GM12878 (cell line): ENCODE measurements around the gene SPRN. TPM values are rescaled to one million over a fixed set of nuclear protein-coding genes. Genes with fewer than 3 reads are reported as not detected.

ENCODE experiments used
- ATAC-seq: fragments of 200-7000 bp; cut with Tn5 transposase; 3 replicates; pipeline ENCODE4 v1.9.1; 2020; ENCODE audit warnings: mild to moderate bottlenecking, moderate library complexity
- BruUV-seq: library from RNA; stranded (reverse); fragments of 400-500 nt; replicated peaks from 2 replicates; lab custom pipeline; 2021; lab: Mats Ljungman, UMichigan
- CTCF ChIA-PET: fragments of 300-600 bp; sonication (Branson Sonifier 250); formaldehyde crosslinking; extraction: SDS; loops from one replicate; lab custom pipeline; 2021; ENCODE audit warnings: inconsistent platforms; lab: Yijun Ruan, JAX
- POLR2A ChIA-PET: fragments of 350-600 bp; formaldehyde crosslinking; extraction: SDS; loops from one replicate; lab custom pipeline; 2021; ENCODE audit warnings: inconsistent platforms; lab: Charles Lee
- RAD21 ChIA-PET: fragments of 300-600 bp; sonication (Branson Sonifier 250); formaldehyde crosslinking; loops from one replicate; lab custom pipeline; 2023; ENCODE audit warnings: antibody characterized with exemption; ENCODE audit not compliant: unreplicated experiment; lab: Charles Lee
- SMC1A ChIA-PET: fragments of 300-600 bp; sonication (Branson Sonifier 250); formaldehyde crosslinking; loops from one replicate; lab custom pipeline; 2023; ENCODE audit not compliant: unreplicated experiment, uncharacterized antibody; lab: Charles Lee
- DNase-seq: peaks from one replicate; pipeline ENCODE4 v3.0.0-alpha.2; 2011; ENCODE audit warnings: low read depth, low spot score
- FAIRE-seq: peaks from 3 replicates; lab custom pipeline; 2011; peaks lifted over from hg19 to GRCh38; lab: Jason Lieb, UNC
- H2AFZ ChIP-seq: 2 replicates; pipeline ENCODE4 v1.6.0; 2011; ENCODE audit warnings: low read depth, low read length, control low read depth; ENCODE audit not compliant: control insufficient read depth
- H3K27ac ChIP-seq: 2 replicates; pipeline ENCODE4 v1.5.1; 2011; ENCODE audit warnings: control low read depth; ENCODE audit not compliant: control insufficient read depth, insufficient read depth
- H3K27me3 ChIP-seq, 2 experiments: replicated peaks in 1 of 2; 2 replicates each; pipeline versions ENCODE4 v1.6.0 to v1.6.1; 2011; ENCODE audit warnings: low read length in 1 of 2; ENCODE audit not compliant: control insufficient read depth in 2 of 2, insufficient read depth in 2 of 2
- H3K36me3 ChIP-seq, 2 experiments: 2 replicates each; pipeline ENCODE4 v1.5.1; 2011; ENCODE audit warnings: low read length in 1 of 2; ENCODE audit not compliant: control insufficient read depth in 2 of 2, insufficient read depth in 2 of 2
- H3K4me1 ChIP-seq: 2 replicates; pipeline ENCODE4 v1.6.1; 2011; ENCODE audit warnings: mild to moderate bottlenecking, low read length, moderate library complexity, mixed read lengths; ENCODE audit not compliant: control insufficient read depth, insufficient read depth
- H3K4me2 ChIP-seq: 2 replicates; pipeline ENCODE4 v1.6.0; 2011; ENCODE audit warnings: control low read depth; ENCODE audit not compliant: control insufficient read depth, insufficient read depth
- H3K4me3 ChIP-seq: fragments of 200-600 bp; sonication (generic); 2 replicates; pipeline ENCODE4 v1.5.1; 2016
- H3K79me2 ChIP-seq: 2 replicates; pipeline ENCODE4 v1.6.0; 2011; ENCODE audit warnings: low read length; ENCODE audit not compliant: control insufficient read depth, insufficient read depth
- H3K9ac ChIP-seq: 2 replicates; pipeline ENCODE4 v1.8.0; 2011; ENCODE audit warnings: low read length, control low read depth, mixed read lengths; ENCODE audit not compliant: control insufficient read depth, insufficient read depth
- H3K9me3 ChIP-seq: replicated peaks from 3 replicates; pipeline ENCODE4 v1.5.1; 2011; ENCODE audit warnings: mild to moderate bottlenecking, low read length; ENCODE audit not compliant: control insufficient read depth, insufficient read depth
- H4K20me1 ChIP-seq: 2 replicates; pipeline ENCODE4 v1.6.0; 2011; ENCODE audit not compliant: control insufficient read depth, insufficient read depth
- E4F1 ChIP-seq: fragments of 450-650 bp; IDR thresholded peaks from 2 replicates; pipeline ENCODE4 v1.6.1; 2018; ENCODE audit warnings: borderline replicate concordance, mild to moderate bottlenecking; ENCODE audit not compliant: partially characterized antibody
- ESRRA ChIP-seq: IDR thresholded peaks from 2 replicates; pipeline ENCODE4 v1.6.1; 2012; ENCODE audit warnings: mild to moderate bottlenecking, low read length, improper control_type of control experiment
- IRF4 ChIP-seq: IDR thresholded peaks from 2 replicates; pipeline ENCODE4 v1.6.1; 2011; ENCODE audit warnings: low read depth, low read length
- MXI1 ChIP-seq: fragments of 150-350 bp; IDR thresholded peaks from 2 replicates; pipeline ENCODE4 v1.6.1; 2011; ENCODE audit warnings: low read depth, mild to moderate bottlenecking, inconsistent platforms, low read length, improper control_type of control experiment
- MYB ChIP-seq: fragments of 150-350 bp; IDR thresholded peaks from 2 replicates; pipeline ENCODE4 v1.6.1; 2014; ENCODE audit warnings: mild to moderate bottlenecking, low read depth, low read length, borderline replicate concordance
- POLR2AphosphoS5 ChIP-seq: IDR thresholded peaks from 2 replicates; pipeline ENCODE4 v1.6.1; 2011; ENCODE audit warnings: mild to moderate bottlenecking, low read length, inconsistent platforms
- POU2F2 ChIP-seq: IDR thresholded peaks from 3 replicates; pipeline ENCODE4 v1.6.1; 2011; ENCODE audit warnings: low read depth, mild to moderate bottlenecking, low read length, borderline replicate concordance
- RUNX3 ChIP-seq: IDR thresholded peaks from 2 replicates; pipeline ENCODE4 v1.6.1; 2012; ENCODE audit warnings: low read length, inconsistent platforms
- SIN3A ChIP-seq: IDR thresholded peaks from 2 replicates; pipeline ENCODE4 v1.6.1; 2012; ENCODE audit warnings: low read depth, low read length, improper control_type of control experiment
- SUPT20H ChIP-seq: IDR thresholded peaks from 2 replicates; pipeline ENCODE4 v1.6.1; 2011; ENCODE audit warnings: low read depth, mild to moderate bottlenecking, low read length, moderate library complexity, borderline replicate concordance; ENCODE audit not compliant: control insufficient read depth
- TBL1XR1 ChIP-seq: IDR thresholded peaks from 2 replicates; pipeline ENCODE4 v1.6.1; 2012; ENCODE audit warnings: low read depth, low read length, improper control_type of control experiment
- TCF12 ChIP-seq: IDR thresholded peaks from 2 replicates; pipeline ENCODE4 v1.6.1; 2011; ENCODE audit warnings: low read depth, mild to moderate bottlenecking, low read length
- TCF3 ChIP-seq: IDR thresholded peaks from 2 replicates; pipeline ENCODE4 v1.6.1; 2012; ENCODE audit warnings: low read depth, mild to moderate bottlenecking, low read length, borderline replicate concordance; ENCODE audit not compliant: insufficient read depth
- WRNIP1 ChIP-seq: IDR thresholded peaks from 2 replicates; pipeline ENCODE4 v1.6.1; 2011; ENCODE audit warnings: low read depth, low read length, improper control_type of control experiment, borderline replicate concordance
- ZNF384 ChIP-seq: IDR thresholded peaks from 2 replicates; pipeline ENCODE4 v1.6.1; 2012; ENCODE audit warnings: low read depth, mild to moderate bottlenecking, low read length, improper control_type of control experiment, borderline replicate concordance
- ZNF622 ChIP-seq: fragments of 450-650 bp; IDR thresholded peaks from 2 replicates; pipeline ENCODE4 v1.6.1; 2017; ENCODE audit warnings: mild to moderate bottlenecking, inconsistent platforms
- WGBS: methylation state at CpG from one replicate; pipeline ENCODE4 v1.1.6; 2016; ENCODE audit warnings: low lambda C conversion rate; ENCODE audit not compliant: insufficient replicate concordance, insufficient coverage; ENCODE audit errors: missing lambda C conversion rate; 5-methylcytosine and 5-hydroxymethylcytosine counted together
- in situ Hi-C: fragments of 300-500 bp; cut with MboI; formaldehyde crosslinking; loops from 9 replicates; pipeline ENCODE4 v1.14.3; 2018; ENCODE audit warnings: mixed read lengths
- intact Hi-C: fragments of 100-400 bp; cut with micrococcal nuclease; formaldehyde crosslinking; loops from one replicate; pipeline ENCODE4 v1.14.2; 2022; ENCODE audit not compliant: unreplicated experiment
- polyA plus RNA-seq, 11 experiments: library from polyadenylated mRNA; depleted of rRNA in 4 of 11; unstranded in 6 of 11; stranded (reverse) in 5 of 11; fragments of >200 nt; fragmentation: Nextera tagmentation in 4 of 11; fragmentation: Illumina TruSeq in 1 of 11; extraction: Ambion mirVana in 4 of 11; extraction: Trizol in 1 of 11; gene quantifications; 1 replicate in 1 of 11; 2 replicates in 10 of 11; pipeline versions ENCODE4 v1.2.1 to v1.2.3, GENCODE V29; 2011 to 2016; ENCODE audit warnings: inconsistent platforms in 2 of 11, missing spikeins in 2 of 11, low read depth in 1 of 11
- total RNA-seq, 4 experiments: library from RNA; depleted of rRNA in 3 of 4; stranded (reverse); fragments of >200 nt in 3 of 4; fragmentation: Illumina TruSeq in 1 of 4; extraction: Trizol in 1 of 4; gene quantifications; 2 replicates each; pipeline versions ENCODE4 v1.2.1 to v1.2.3, GENCODE V29; 2013 to 2021

Gene SPRN
- total and polyA plus RNA-seq, 10 of the 15 experiments (the other 5 are each of a cell fraction or from before 2014, with no cell fraction given): 0.03 to 0.96 (median 0.46) TPM; not detected in 6

GRCh38 chr10:133465950-133466474 is 41.6 kb upstream of the SPRN start:
- in situ Hi-C loops: no loop called here
- intact Hi-C loops: no loop called here
- FAIRE-seq (no peak), ATAC-seq (no peak), DNase-seq (no peak)
- BruUV-seq: no TSS peak
- H3K27me3 ChIP-seq: no peaks in the 10 kb centered on the region
- H3K4me2 ChIP-seq: no peak overlapping the region
- H4K20me1 ChIP-seq: no peaks in the 10 kb centered on the region
- no peaks in the 10 kb centered on the region; the same call in 2 of the 3 replicates for H3K9me3 ChIP-seq
- ChIA-PET POLR2A (no interaction called here), RAD21 (no interaction called here), SMC1A (no interaction called here), CTCF (no interaction called here)
- H3K79me2 ChIP-seq: no peaks in the 10 kb centered on the region
- H2AFZ ChIP-seq: no peak overlapping the region
- H3K4me3 ChIP-seq: no peak overlapping the region
- H3K36me3 ChIP-seq: no peaks in the 10 kb centered on the region
- H3K9ac ChIP-seq: no peak overlapping the region
- TF ChIP-seq POLR2AphosphoS5 (no peak), ZNF622 (no peak), E4F1 (no peak), RUNX3 (no peak), WRNIP1 (no peak), ZNF384 (no peak), ESRRA (no peak), TCF3 (no peak), SUPT20H (no peak), MXI1 (no peak), POU2F2 (no peak), MYB (no peak), SIN3A (no peak), IRF4 (no peak), TCF12 (no peak), TBL1XR1 (no peak)
- no peak overlapping the region for H3K27ac ChIP-seq
- 27% methylated on average over 7 of the region's 7 CpGs for WGBS
- H3K4me1 ChIP-seq: no peaks in the 10 kb centered on the region
